C4-2B (cell line): ENCODE measurements around the gene CTSH.

Source experiments
- CTCF ChIP-seq: fragments of 450-650 bp; conservative IDR thresholded peaks from 2 replicates; pipeline ENCODE4 v1.5.1; 2017; ENCODE audit warnings: mild to moderate bottlenecking
- ZFX ChIP-seq: fragments of 450-650 bp; IDR thresholded peaks from 2 replicates; pipeline ENCODE4 v1.6.1; 2017

DNA sequence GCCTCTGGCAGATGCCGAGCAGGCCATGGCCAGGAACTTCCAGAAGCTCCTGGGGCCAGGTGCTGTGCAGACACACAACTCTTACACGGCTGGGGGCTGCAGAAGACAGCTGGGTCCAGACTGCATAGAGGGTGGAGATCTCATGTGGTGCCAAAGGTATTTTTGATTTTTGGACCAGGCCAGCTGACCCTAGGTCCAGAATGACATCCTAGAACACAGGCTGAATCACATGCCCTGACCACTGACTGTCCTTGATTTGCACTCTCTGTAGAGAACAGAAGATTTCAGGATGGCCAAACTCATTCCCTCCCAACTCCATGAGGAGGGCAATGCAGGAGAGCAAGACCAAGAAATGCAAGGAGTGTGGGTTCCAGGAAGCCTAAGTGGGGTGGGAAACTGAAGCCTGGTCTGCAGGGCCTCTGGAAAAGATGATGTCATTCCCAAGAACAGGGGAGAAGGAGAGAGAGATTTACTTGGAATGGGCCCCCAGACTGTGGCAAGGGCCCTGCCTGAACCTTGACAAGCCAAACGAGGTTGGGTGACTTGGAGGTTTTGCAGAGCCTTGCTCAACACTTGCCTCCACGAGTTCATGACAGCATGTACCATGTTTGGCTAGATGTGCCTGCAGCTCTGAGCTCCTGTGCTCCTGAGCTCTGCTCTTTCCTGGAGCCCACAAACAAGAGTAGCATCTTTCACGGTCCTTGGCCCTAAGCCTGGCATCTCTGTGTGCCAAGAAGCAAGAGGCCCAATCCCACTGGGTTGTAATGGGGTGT is 38.5 kb upstream of the CTSH start:
- TF ChIP-seq CTCF (no peak), ZFX (no peak)
